Activated CD4-positive, alpha-beta T cell treated with anti-CD3 and anti-CD28 coated beads, Interleukin-2, Interleukin-4, amounts not matched to agents 100 ng/mL and 50 ng/mL, durations not matched to agents 16 hours and 8 hours (primary cell): ENCODE results near the gene OR10H3.
"Not testable (repeated sequence)": the region's sequence is repeated elsewhere in the genome, so short reads cannot be mapped to it uniquely, and the experiment has no call there.

Source experiments
- DNase-seq: peaks from one replicate; pipeline ENCODE4 v3.0.0-alpha.2; 2020; ENCODE audit warnings: low spot score

The OR10H3 gene, protein sequence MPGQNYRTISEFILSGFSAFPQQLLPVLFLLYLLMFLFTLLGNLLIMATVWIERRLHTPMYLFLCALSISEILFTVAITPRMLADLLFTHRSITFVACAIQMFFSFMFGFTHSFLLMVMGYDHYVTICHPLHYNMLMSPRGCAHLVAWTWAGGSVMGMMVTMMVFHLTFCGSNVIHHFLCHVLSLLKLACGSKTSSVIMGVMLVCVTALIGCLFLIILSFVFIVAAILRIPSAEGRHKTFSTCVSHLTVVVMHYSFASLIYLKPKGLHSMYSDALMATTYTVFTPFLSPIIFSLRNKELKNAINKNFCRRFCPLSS

DNA sequence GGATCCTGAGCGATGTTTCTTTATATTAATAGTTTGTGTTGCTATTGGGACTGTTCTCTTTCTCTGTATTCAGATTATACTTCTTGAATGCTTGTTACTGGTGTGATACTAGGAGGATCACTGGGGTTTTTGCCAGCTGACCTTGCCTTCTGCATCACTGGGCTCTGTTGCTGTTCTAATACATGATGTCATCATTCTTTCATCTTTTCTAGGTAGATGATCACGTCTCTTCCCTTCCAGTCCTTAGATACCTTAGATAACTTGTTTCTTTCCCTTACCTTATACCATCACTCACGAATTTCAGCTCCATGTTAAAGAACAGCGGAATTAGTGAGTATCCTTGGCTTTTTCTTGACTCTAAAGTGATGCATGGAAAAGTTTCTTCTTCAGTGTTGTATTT lies at the start of gene OR10H3:
Gene OR10H3 (plus strand): TSS at position 264 of the 400 bp plus-strand sequence. CDS start 3,408 bp downstream, outside the sequence.
- DNase-seq: no peak

GRCh38 chr19:15696654-15697194 lies 41.1 kb upstream of the OR10H3 start:
- no peak for DNase-seq

DNA sequence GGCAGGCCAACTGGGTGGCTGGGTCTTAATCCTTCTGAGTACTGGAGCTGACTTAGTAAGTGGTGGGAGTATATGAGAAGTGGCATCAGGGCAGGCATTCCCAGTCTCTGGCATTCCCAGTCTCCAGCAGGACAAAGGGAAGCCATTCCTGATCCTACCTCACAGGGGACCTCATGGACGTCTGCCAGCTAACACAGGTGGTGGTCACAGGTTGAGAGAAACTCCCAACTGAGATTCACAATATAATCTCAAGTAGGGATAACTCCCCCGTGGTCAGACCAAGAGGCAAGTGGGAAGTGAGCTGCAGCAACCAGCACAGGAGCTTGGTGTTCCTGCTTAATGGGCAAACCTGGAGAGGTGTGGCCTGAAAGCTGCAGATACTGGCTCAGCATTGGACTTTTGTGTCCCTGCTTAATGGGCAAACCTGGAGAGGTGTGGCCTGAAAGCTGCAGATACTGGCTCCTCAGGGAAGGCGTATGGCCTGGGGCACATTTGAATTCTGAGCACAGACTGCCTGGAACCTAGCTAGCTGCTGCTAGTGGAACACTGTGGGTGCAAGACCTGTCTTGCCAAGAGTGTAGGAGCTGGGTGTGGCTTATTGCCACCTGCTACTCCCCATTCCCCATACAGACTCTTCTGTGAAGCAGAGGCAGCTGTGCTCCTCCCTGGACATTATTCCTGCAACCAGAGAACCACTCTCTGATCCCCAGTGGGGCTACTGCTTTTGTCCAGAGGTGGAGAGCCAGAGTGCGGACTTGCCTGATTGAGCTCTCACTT lies 35.8 kb upstream of the OR10H3 start:
- no peak for DNase-seq

GRCh38 chr19:15702534-15702930 lies 35.3 kb upstream of the OR10H3 start:
- DNase-seq: peak; percentile 9

- DNase-seq: no peak
Measured at GRCh38 chr19:15714638-15715037, 23.1 kb upstream of the OR10H3 start.

GRCh38 chr19:15715642-15716041 lies 22.1 kb upstream of the OR10H3 start:
- no peak for DNase-seq

DNA sequence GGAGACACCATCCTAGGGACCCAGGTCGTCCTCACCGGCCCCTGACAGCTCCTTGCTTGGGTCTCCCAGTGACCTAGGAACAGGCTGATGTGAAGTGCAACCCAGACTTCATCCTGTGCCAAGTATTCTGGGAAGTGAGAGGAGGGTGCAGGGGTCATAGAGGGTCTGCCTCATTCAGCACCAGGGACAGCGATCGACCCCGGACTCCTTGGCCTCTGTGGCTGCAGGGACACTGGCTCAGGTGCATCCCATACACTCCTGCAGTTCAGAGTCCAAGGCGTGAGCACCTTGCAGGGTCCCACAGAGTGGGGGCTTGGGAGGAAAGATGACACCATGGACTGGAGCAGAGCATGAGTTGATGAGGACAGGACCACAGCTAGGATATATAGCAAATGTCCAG lies 20.0 kb upstream of the OR10H3 start:
- DNase-seq: no peak

GRCh38 chr19:15721268-15721667 lies 16.5 kb upstream of the OR10H3 start:
- no peak for DNase-seq

- DNase-seq: no peak
Measured at GRCh38 chr19:15722956-15723355, 14.8 kb upstream of the OR10H3 start.

DNA sequence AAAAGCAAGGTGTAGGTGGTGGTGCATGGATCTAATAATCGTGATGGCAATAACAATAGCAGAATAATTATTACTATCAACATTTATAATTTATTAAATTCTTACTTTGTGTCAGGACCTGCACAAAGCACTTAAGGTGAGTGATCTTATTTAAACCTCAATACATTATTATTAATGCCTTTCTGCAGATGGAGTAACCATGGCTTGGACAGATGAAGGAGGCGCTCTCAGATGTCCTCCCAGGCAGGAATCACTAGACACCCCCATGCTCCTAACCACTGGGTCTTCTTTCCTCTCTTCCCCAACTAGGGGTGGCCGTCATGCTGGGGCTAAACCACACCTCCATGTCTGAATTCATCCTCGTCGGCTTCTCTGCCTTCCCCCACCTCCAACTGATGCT lies 10.1 kb upstream of the OR10H3 start, which contains the start of gene OR10H2:
Gene OR10H2 (plus strand): TSS at position 301 of the 400 bp plus-strand sequence. CDS start 20 bp downstream, at position 321.
- no peak for DNase-seq

- DNase-seq: no peak
Measured at GRCh38 chr19:15730538-15730937, 7.2 kb upstream of the OR10H3 start.

- no peak for DNase-seq
Measured at GRCh38 chr19:15732388-15732787, 5.4 kb upstream of the OR10H3 start.

DNA sequence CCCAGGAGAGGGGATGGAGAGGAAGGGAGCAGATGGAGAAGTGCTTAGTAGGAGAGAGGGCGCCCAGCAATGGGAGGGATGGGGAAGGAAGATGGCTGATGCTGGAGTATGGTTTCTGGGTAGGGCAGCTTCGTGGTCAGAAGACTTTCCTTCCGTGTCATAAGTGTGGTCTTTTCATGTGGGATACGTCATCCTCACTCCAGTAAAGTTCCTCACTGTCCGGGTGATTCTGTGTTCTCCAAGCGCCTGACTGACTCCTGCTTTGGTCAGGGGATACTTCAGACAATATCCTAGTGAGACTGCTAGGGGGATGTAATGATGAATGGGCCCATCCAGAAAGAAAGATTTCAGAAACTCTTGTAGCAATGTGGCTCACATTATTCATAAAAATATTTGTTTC lies 3.9 kb upstream of the OR10H3 start:
- no peak for DNase-seq

DNA sequence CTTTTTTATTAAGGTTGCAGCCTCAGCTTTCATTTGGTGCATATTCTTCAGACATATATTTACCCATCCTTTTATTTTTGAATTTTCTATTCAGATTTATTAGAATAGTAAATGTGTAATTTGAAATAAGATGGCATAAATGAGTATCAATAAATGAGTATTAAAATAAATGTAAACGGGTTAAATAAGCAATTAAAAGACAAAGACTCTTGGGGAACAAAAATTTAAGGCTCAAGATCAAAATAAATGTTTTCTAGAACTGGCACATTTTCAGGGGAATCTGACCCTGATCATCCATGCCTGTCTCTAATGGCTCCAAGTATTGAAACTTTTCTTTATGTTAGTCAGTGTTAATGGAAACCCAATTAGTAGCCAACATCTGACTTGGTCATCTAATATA lies 3.0 kb downstream of the OR10H3 start:
- DNase-seq: no peak

- DNase-seq: no peak
Measured at GRCh38 chr19:15748239-15748638, 10.5 kb downstream of the OR10H3 start.

DNA sequence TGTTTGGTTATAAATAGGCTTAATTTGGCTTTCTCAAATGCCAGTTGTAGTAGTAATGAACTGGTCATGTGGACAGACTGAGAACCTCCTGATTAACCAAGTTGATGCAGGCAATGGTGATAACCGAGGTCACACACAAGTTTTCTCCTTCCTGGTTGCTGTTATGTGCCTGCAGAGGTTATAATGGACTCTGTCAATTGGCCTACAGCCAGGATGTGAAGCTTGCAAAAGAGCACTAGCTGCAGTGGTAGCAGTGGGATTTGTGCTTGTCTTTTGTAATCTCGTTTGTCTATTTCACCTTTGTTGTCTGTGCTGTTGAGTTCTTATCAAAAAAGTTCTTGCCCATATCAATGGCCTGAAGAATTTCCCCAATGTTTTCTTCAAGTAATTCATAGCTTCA lies 20.6 kb downstream of the OR10H3 start:
- no peak for DNase-seq

DNA sequence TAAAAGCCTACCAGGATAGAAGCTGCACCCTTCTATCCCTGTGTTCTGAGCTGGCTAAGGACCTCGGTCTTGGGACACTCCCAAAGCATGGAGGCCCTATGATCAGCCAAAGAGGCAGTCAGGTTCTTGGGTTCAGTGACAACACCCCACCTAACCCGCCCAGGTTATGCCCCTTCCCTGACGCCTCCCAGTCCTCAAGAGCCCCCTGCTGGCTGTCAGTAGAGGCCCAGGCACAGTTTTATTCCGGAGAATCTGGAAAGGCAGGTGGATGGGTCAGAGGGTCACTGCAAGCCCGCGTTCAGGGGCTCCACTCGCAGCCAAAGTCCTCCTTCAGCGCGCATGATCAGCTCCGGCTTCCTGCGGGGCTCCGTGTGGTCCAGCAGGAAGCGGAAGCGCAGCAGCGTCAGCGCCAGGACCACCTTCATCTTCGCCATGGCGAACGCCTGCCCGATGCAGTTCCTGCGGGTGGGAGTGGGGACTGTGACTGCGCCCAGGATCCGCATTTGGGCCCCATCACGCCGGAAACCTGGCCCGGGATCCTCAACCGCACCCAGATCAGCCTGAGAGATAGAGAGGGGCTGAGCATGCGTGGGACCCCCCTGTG lies 22.3 kb downstream of the OR10H3 start:
- no peak for DNase-seq

- no peak for DNase-seq
Measured at GRCh38 chr19:15769586-15769985, 31.8 kb downstream of the OR10H3 start.

DNA sequence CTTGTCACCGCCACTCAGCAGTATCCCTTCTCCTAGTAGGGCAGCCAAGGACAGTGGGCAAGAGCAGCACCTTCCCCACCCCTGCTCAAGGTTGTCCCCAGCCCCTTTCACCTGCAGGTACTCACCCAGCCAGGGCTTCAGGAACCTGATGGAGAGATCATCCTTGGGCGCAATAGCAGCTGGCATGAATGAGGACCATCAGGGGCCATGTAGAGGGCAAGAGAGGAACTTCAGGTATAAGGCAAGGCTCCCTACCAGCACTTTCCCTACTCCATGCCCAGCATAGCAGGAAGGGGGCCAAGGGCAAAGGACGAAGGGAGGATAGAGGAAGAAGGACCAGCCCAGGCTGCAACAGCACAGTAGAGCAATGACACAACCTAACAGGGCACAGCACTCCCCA lies 36.4 kb downstream of the OR10H3 start:
- not testable (repeated sequence) for DNase-seq

GRCh38 chr19:15775249-15775648 lies 37.5 kb downstream of the OR10H3 start:
- no peak for DNase-seq

DNA sequence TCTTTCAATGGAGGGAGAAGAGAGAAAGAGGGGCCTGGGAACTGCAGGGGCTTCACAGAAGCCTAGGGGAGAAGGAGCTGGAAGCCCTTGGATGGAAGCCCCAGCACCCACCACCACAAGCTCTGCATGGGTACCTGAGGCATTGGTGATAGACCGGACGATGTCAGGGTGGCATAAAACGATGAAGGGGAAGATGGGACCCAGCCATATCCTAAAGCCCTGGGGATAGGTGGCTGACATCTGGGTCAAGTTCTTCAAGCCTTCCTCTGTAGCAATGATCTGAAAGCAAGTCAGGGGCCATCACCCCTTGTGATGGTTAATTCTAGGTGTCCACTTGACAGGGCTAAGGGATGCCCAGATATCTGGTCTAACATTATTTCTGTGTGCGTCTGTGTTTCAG lies 38.5 kb downstream of the OR10H3 start:
- DNase-seq: no peak
